HFFc6 (cell line): Measurements from ENCODE around the gene MUS81. TPM values are rescaled to one million over a fixed set of nuclear protein-coding genes. Genes with fewer than 3 reads are reported as not detected.

Source experiments
- DNase-seq: peaks from one replicate; pipeline ENCODE4 v3.0.0-alpha.2; 2018
- H3K27ac Mint-ChIP-seq: 2 replicates; pipeline ENCODE4 v1.8.0; 2020; ENCODE audit warnings: mild to moderate bottlenecking, mixed read lengths
- H3K27me3 Mint-ChIP-seq: 2 replicates; pipeline ENCODE4 v1.8.0; 2021; ENCODE audit warnings: mild to moderate bottlenecking, moderate library complexity, mixed read lengths; ENCODE audit not compliant: insufficient read depth
- H3K36me3 Mint-ChIP-seq: 2 replicates; pipeline ENCODE4 v1.8.0; 2021; ENCODE audit warnings: low read depth, mixed read lengths
- H3K4me1 Mint-ChIP-seq: 2 replicates; pipeline ENCODE4 v1.8.0; 2020; ENCODE audit warnings: low read depth, mixed read lengths
- H3K4me3 Mint-ChIP-seq: 2 replicates; pipeline ENCODE4 v1.8.0; 2020; ENCODE audit warnings: mild to moderate bottlenecking, moderate library complexity, mixed read lengths
- H3K9me3 Mint-ChIP-seq: 2 replicates; pipeline ENCODE4 v1.8.0; 2020; ENCODE audit warnings: mild to moderate bottlenecking, mixed read lengths
- CTCF ChIP-seq: fragments of 200-600 bp; sonication (generic); IDR thresholded peaks from 2 replicates; pipeline ENCODE4 v1.5.0; 2021; ENCODE audit warnings: antibody characterized with exemption, mild to moderate bottlenecking
- long read RNA-seq: library from polyadenylated mRNA; unstranded; transcript quantifications from one replicate; pipeline ENCODE4 v2.0.0, GENCODE V29; 2019
- total RNA-seq, 6 experiments: library from RNA; stranded (reverse); fragmentation: NEBNext Ultra II Directional; extraction: Animal tissue kit (Norgen Biotek cat#: 25700); gene quantifications; 2 replicates in 1 of 6; 3 replicates in 5 of 6; pipeline ENCODE4 v1.2.3, GENCODE V29; 2021

MUS81 gene
- 10 to 100 TPM; 38.4 to 47.9 (median 43.1) TPM for total RNA-seq
- long read RNA-seq, transcript MUS81-201 (16 exons, 2,392 nt), result major isoform, 34 of 59 reads
- long read RNA-seq, partial matches to known transcripts, result 11 of 59 reads
- long read RNA-seq, other reads (novel, unspliced or antisense), result 14 of 59 reads

GRCh38 chr11:65860278-65861164 is at the start of gene MUS81:
Gene MUS81 (plus strand): TSS chr11:65860433. CDS start chr11:65860754, 321 bp downstream.
- Mint-ChIP-seq H3K4me3 (peak within 1 kb of the TSS; percentile 92), H3K9me3 (no peaks in the 10 kb centered on the region), H3K36me3 (peaks cover 27% of the 10 kb centered on the region), H3K4me1 (peaks cover 54% of the 10 kb centered on the region), H3K27me3 (peaks cover 21% of the 10 kb centered on the region), H3K27ac (peak within 1 kb of the TSS; percentile 96)
- peak; percentile 95 for DNase-seq
- peak; percentile 90 for TF ChIP-seq CTCF

GRCh38 chr11:65811764-65812475 is 48.3 kb upstream of the MUS81 start:
- Mint-ChIP-seq H3K36me3 (no peaks in the 10 kb centered on the region; the same call in 1 of the 2 replicates), H3K9me3 (no peaks in the 10 kb centered on the region), H3K4me1 (peaks cover 8% of the 10 kb centered on the region; the same call in 1 of the 2 replicates), H3K27me3 (peaks cover 38% of the 10 kb centered on the region), H3K4me3 (no peak overlapping the region), H3K27ac (no peak overlapping the region)
- no peak for TF ChIP-seq CTCF
- no peak for DNase-seq

DNA sequence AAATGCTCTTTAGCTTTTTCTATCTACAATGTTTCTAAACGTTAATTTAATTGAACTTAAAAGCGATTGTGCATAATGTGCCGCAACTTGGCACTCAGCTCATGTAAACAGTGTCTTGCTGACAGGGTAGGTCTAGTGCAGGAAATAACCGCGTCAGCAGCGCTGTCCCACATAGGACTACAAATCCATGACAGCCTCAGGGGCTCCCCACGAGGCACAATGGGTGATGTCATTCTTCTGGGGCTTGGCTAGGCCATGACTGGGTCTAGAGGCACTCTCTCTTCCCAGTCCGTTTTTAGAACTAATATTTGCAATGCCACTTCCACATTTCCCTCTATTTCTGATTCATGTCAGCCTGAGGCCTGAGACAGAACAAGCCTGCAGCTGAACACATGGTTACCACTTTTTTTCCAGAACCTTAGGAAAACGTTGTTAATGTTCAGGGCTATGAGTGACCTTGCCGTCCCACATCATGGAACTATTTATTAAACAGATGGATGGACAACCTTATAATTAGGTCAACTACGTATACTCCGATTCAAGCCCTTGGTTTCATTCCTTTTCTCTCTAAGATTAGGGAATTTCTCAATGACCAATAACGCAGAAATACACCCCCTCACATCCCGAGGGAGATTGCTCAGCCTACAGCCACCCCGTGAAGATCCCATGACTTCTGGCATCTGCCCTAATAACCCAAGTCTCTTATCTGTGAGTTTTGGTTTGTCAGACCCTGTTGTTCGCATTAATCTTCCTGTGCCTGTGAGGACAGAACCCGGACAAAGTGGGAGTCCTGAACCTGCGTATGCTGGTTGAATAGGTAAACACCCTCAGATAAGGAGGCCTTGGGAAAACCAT is 45.9 kb upstream of the MUS81 start:
- peak; percentile 4 for DNase-seq
- Mint-ChIP-seq H3K27ac (no peak overlapping the region), H3K4me1 (peaks cover 14% of the 10 kb centered on the region), H3K27me3 (peaks cover 28% of the 10 kb centered on the region), H3K36me3 (no peaks in the 10 kb centered on the region; the same call in 1 of the 2 replicates), H3K4me3 (no peak overlapping the region), H3K9me3 (no peaks in the 10 kb centered on the region)
- TF ChIP-seq CTCF, result no peak

DNA sequence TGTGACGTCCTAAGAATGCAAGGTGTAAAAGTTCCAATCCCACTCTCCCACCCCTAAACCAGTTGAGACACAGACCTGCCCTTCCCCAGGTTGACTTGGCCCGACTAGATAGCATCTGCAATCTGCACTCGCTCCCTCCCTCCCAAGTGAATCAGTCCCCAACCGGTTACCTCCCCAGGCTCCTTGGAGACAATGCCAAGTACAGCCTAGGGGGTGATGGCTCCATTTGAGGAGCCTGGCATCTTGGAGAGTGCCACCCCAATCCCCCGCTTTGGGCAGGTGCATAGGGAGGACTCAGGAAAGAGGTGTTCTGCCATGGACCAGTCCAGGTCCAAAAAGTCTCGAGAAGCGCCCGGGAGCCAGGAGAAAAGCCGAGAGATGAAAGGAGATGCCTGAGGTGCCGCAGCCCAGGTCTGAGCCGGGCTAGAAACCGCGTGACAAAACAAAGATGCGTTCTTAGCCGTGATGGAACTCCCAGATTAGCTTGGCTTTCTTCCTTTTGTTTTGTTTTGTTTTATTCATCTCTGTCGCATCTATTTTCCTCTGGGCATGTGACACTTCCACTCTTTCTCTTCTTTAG is 45.2 kb upstream of the MUS81 start:
- no peaks in the 10 kb centered on the region; the same call in 1 of the 2 replicates for H3K36me3 Mint-ChIP-seq
- no peak for TF ChIP-seq CTCF
- no peak overlapping the region for H3K4me3 Mint-ChIP-seq
- no peaks in the 10 kb centered on the region for H3K9me3 Mint-ChIP-seq
- peaks cover 14% of the 10 kb centered on the region for H3K4me1 Mint-ChIP-seq
- peaks cover 28% of the 10 kb centered on the region for H3K27me3 Mint-ChIP-seq
- no peak for DNase-seq
- no peak overlapping the region for H3K27ac Mint-ChIP-seq
